Astrocyte (in vitro differentiated cells and primary cell): ENCODE results near the gene MBNL2.

Source experiments
- CTCF ChIP-seq: IDR thresholded peaks from 2 replicates; pipeline ENCODE4 v1.5.1; 2011; ENCODE audit warnings: low read depth, mild to moderate bottlenecking, inconsistent platforms, low read length, moderate library complexity; ENCODE audit not compliant: insufficient read depth
- EZH2 ChIP-seq: IDR thresholded peaks from 2 replicates; pipeline ENCODE4 v1.6.1; 2012; ENCODE audit warnings: mild to moderate bottlenecking, low read length, inconsistent platforms; ENCODE audit not compliant: insufficient read depth

DNA sequence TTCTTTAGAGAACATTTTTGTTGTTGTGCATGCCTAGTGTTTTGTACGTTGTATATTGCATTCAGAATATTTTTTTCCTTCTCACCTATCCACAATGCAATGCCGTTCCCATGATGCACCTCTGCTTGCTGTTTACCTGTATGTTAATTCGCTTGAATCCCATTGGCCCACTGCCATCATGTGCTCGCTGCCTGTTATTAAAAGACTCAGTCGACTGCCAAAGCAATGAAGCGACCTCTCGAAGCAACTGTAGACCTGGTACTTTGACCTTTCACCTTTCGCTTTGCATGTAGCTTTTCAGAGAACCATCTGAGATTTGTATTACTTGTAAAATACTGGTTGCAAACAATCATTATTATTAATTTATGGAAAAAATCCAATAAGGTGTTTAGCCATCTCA is 134.5 kb downstream of the MBNL2 start:
- TF ChIP-seq CTCF, result no peak
- TF ChIP-seq EZH2, result no peak
